Measurements from ENCODE around the gene LEKR1.

LEKR1 gene

GRCh38 chr3:157063469-157063868, 237.3 kb downstream of the LEKR1 start:
- Histone ChIP-seq H3K4me3 (ENCODE audit: low read depth, low read length) (no peak overlapping the region), H3K9me3 (ENCODE audit: control insufficient read depth, insufficient read depth, low read depth, low read length) (no peaks in the 10 kb centered on the region), H3K4me1 (ENCODE audit: control insufficient read depth, insufficient read depth, low read length) (no peaks in the 10 kb centered on the region; the same call in 1 of the 2 replicates), H3K27ac (ENCODE audit: extremely low read depth, low read depth, low read length) (no peak overlapping the region), H3K36me3 (ENCODE audit: control insufficient read depth in 2 of 2, insufficient read depth in 1 of 2, low read length in 2 of 2) (no peaks in the 10 kb centered on the region)
- ChIA-PET CTCF (interaction anchor here (0.6 to 2.1 kb wide), 2 partner anchors 17 to 42 kb away, joined by 3 to 7 read pairs; no protein-coding TSS in a partner anchor), POLR2A (no interaction called here)
- TF ChIP-seq IKZF3 (tag by site-specific recombination; IDR thresholded peaks at IDR 0.05), result no peak
- no peak for TF ChIP-seq ZNF174 (tag by site-specific recombination; IDR thresholded peaks at IDR 0.05)
- TF ChIP-seq ZNF521 (tag by site-specific recombination; IDR thresholded peaks at IDR 0.05), result no peak
- no peak for TF ChIP-seq ZBTB49 (tag by site-specific recombination; IDR thresholded peaks at IDR 0.05; ENCODE audit: low read depth)
- TF ChIP-seq HOXA7 (CRISPR knock-in tag; IDR thresholded peaks at IDR 0.05; ENCODE audit: borderline replicate concordance), result no peak
- no peak for TF ChIP-seq ZNF280D (tag by site-specific recombination; IDR thresholded peaks at IDR 0.05)
- no peak for TF ChIP-seq ZNF558 (tag by site-specific recombination; IDR thresholded peaks at IDR 0.05)
- TF ChIP-seq ZNF747 (tag by site-specific recombination; IDR thresholded peaks at IDR 0.05), result no peak
- TF ChIP-seq ZNF10 (tag by site-specific recombination; IDR thresholded peaks at IDR 0.05), result no peak
- TF ChIP-seq ZNF692 (tag by site-specific recombination; IDR thresholded peaks at IDR 0.05), result no peak
- TF ChIP-seq ZNF292 (tag by site-specific recombination; IDR thresholded peaks at IDR 0.05; ENCODE audit: borderline replicate concordance, low read depth), result no peak
- no peak for TF ChIP-seq SCRT1 (tag by site-specific recombination; IDR thresholded peaks at IDR 0.05; ENCODE audit: borderline replicate concordance)

GRCh38 chr3:157063926-157064325, 237.8 kb downstream of the LEKR1 start:
- CTCF ChIA-PET, result interaction anchor here (2.1 kb wide), 1 partner anchor 17 kb away, joined by 7 read pairs; no protein-coding TSS in a partner anchor
- Histone ChIP-seq H3K9me3 (ENCODE audit: control insufficient read depth, insufficient read depth, low read depth, low read length) (no peaks in the 10 kb centered on the region), H3K4me3 (ENCODE audit: low read depth, low read length) (no peak overlapping the region), H3K27ac (ENCODE audit: extremely low read depth, low read depth, low read length) (no peak overlapping the region), H3K4me1 (ENCODE audit: control insufficient read depth, insufficient read depth, low read length) (no peaks in the 10 kb centered on the region; the same call in 1 of the 2 replicates), H3K36me3 (ENCODE audit: control insufficient read depth in 2 of 2, insufficient read depth in 1 of 2, low read length in 2 of 2) (no peaks in the 10 kb centered on the region)
- POLR2A ChIA-PET, result no interaction called here
- no peak for TF ChIP-seq ZNF529 (tag by site-specific recombination; IDR thresholded peaks at IDR 0.05; ENCODE audit: insufficient replicate concordance)
- TF ChIP-seq ZNF621 (tag by site-specific recombination; IDR thresholded peaks at IDR 0.05), result no peak
- TF ChIP-seq ZNF707 (tag by site-specific recombination; IDR thresholded peaks at IDR 0.05), result no peak
- TF ChIP-seq ZNF211 (tag by site-specific recombination; IDR thresholded peaks at IDR 0.05; ENCODE audit: low read depth), result no peak
- TF ChIP-seq ZNF146 (tag by site-specific recombination; IDR thresholded peaks at IDR 0.05), result no peak
- TF ChIP-seq ZSCAN4 (tag by site-specific recombination; IDR thresholded peaks at IDR 0.05), result no peak
- TF ChIP-seq ZNF596 (tag by site-specific recombination; IDR thresholded peaks at IDR 0.05), result no peak
- no peak for TF ChIP-seq MEIS1 (CRISPR knock-in tag; IDR thresholded peaks at IDR 0.05; ENCODE audit: borderline replicate concordance)
- TF ChIP-seq KLF8 (tag by site-specific recombination; IDR thresholded peaks at IDR 0.05), result no peak
- TF ChIP-seq ZNF48 (tag by site-specific recombination; IDR thresholded peaks at IDR 0.05), result no peak
- TF ChIP-seq ZNF501 (tag by site-specific recombination; IDR thresholded peaks at IDR 0.05), result no peak
- TF ChIP-seq ZNF426 (tag by site-specific recombination; IDR thresholded peaks at IDR 0.05), result no peak
- no peak for TF ChIP-seq ZNF366 (tag by site-specific recombination; conservative IDR thresholded peaks at IDR 0.05)
